A549 treated with AZD9567 at 1 μM for 4 hours (cell line): ENCODE data around the gene ACTC1. TPM values are rescaled to one million over a fixed set of nuclear protein-coding genes. Genes with fewer than 3 reads are reported as not detected.

Experiments used
- total RNA-seq: library from RNA; stranded (reverse); fragments of 200-300 nt; extraction: Qiagen RNA extraction; gene quantifications from 5 replicates; pipeline ENCODE4 v1.2.3, GENCODE V29; 2022; ENCODE audit not compliant: insufficient read depth

Gene ACTC1
- 0.10 to 0.26 TPM (median 0.18 TPM) in 4 of 5 replicates, not detected in the other for total RNA-seq

DNA sequence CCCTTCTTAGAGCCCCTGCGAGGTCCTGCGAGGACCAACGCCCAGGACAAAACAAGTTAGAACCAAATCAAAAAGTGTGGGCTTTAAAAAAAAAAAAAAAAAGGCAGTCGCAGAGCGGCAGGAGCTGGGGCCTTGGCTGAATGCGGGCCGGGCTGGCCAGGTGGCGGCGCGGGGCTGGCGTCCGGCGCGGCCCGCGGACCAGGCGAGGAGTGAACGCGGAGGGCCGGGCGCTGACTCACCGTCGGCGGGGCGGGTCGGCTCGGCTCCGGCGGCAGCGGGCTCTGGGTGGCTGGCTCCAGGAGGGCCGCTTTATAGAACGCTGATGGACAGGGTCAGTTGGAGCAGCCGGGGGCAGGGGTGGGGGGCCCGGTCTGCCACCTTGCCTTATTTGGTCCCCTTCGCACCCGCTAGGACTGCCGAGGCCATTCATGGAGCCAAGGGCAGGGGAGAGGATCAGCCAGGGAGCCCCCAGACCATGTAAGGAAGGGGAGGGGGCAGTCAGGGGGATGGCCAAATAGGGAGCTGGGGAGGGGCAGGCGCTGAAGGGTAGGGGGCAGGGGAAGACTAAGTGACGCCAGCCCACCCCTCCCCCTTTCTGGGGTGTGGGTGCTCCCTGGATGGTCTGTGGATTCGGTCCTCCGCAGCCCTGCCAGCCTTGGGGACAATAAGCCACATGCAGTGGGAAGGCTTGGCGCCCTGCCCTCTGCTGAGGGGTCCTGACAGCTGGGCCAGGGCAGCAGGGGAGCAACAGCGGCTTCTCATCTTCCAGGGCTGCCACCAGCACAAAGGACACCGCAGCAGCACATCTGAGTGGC lies at the start of gene ACTC1:
Gene ACTC1, minus strand, starts transcription at position 283 of the 815 bp plus-strand sequence. CDS start 741 bp downstream, outside the sequence.

DNA sequence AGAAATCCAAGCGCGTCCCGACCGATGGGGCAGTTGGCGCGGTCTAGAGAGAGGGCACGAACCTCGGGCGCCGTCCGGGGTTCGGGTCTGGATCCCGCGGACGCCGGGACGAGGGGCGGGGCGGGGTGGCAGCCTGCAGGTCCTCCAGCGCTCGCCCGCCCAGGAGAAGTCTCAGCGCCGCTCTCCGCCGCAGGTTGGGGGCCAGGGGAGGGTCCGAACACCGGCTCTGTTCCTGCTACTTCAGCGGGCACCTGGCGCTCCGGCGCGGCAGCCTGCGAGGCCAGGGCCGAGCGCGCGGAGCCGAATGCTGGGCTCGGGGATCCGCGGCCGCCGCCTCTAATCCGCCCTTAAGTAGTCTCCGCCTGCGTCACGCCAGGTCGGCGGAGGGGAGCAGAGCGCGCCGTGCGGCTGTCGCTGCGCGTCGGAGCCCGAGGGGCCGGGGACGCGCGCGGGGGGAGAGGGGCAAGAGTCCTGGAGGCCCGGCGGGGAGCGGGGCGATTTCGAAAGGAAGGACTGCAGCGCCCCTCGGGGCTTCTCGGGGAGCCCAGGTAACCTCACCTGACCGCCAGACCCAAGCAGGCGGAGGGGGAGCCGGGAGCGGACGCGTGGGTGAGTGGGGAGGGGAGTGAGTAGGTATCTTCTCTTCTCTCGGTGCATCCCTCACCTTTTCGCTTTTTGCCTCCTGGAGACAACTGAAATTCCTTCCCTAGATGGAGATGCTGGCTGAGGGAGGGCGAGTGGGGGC lies 40.5 kb downstream of the ACTC1 start, which contains the start of gene GJD2:
Gene GJD2, minus strand, starts transcription at position 325 of the 745 bp plus-strand sequence. CDS start 510 bp downstream, outside the sequence.

Other genes with a start within 250 kb of the ACTC1 start
- gene GOLGA8B, start 211.9 kb downstream of the ACTC1 start, total RNA-seq: 11.6 to 24.4 TPM (median 20.3 TPM) in 5 replicates
- gene GJD2, start 40.6 kb downstream of the ACTC1 start, total RNA-seq: not detected in 5 replicates
- gene AQR, start 174.2 kb upstream of the ACTC1 start, total RNA-seq: 32.4 to 43.5 TPM (median 34.8 TPM) in 5 replicates
- 13.4 to 18.1 TPM (median 17.0 TPM) in 5 replicates for gene ZNF770, start 192.7 kb upstream of the ACTC1 start, total RNA-seq